ENCODE data around the gene CYP4V2. TPM values are rescaled to one million over a fixed set of nuclear protein-coding genes. Genes with fewer than 3 reads are reported as not detected.
"Not testable (repeated sequence)": the region's sequence is repeated elsewhere in the genome, so short reads cannot be mapped to it uniquely, and the experiment has no call there.

CYP4V2 gene
- total RNA-seq, 1 donor from 2014 or later = 7.2 TPM

DNA sequence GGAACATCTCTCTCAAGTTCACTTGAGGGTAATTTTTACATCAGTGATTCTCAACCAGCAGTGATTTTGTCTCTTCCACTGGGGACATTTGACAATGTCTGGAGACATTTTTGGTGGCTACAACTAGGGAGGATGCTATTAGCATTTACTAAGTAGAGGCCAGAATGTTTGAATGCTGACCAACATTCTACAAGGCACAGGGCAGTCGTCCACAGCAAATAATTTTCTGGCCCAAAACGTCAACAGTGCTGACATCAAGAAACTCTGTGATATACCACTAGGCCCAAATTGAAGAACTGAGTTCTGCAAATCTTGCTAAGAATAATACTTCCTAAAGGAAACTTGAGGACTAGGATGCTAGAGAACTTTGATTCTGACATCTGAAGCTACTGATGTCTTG, 43.0 kb downstream of the CYP4V2 start:
- no peak for DNase-seq

DNA sequence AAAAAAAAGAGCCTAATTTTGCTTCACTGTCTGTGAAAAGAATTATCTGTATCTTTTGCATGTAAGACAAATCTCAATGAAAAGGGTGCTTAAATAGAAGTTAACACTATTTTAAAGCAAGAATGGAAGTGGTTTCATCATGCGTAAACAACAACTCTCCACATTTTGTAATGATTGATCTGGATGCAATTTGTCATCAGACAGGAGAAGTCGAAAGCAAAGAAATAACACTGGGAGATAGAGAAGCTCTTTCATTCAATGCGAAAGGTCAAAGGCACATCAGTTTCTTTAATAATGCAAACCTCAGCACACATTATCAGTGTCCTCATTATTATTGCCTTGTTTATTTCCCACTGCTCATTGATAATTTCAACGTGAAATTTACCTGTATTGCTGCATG, 44.8 kb downstream of the CYP4V2 start:
- no peak for DNase-seq

DNA sequence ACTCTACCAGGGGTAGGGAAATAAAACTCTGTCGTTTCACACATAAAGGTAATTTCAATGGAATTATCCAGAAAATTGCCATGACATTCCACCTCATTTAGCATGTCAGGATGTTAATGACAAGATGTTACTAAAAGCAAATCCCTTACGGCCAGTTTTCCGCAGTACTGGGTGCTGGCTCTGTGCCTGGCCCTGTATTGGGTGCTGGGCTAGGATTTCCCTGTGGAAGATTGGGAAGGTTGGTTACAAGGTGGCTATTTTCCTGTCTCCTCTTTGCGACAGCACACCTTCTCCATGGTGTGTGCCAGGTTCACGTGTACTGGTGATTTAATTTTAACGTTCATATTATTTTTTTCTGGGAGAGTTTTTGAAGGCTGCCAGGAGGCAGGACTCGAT, 49.1 kb downstream of the CYP4V2 start:
- no peak for DNase-seq

DNA sequence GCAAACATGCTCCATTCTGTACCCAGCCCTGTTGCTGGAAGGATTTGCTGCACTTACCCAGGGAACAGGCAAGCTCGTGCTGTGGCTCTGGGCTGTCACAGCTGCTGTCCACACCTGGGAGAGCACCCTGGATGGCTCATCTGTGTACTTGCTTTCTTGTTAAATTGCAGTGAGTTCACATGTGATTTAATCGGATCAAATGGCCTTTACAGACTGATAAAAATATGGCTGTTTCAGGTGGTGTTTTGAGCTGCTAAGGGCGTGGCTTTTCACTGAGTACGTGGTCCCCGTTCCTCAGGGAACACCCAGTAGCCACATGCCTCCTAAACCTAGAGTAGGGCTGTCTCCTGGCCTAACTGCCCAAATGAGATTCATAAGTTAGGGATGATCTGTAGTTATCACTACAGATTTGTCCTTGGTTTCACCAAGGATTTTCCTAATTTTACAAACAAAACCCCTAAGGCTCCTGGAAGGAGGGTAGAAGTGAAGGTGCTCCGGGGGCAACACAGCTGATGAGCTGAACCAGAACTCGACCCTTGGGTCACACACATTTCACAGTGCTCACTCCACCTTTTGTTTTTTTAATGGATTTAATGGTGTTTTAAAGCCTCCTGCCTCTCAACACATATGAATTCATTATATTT, 49.6 kb downstream of the CYP4V2 start:
- no peak for DNase-seq

DNA sequence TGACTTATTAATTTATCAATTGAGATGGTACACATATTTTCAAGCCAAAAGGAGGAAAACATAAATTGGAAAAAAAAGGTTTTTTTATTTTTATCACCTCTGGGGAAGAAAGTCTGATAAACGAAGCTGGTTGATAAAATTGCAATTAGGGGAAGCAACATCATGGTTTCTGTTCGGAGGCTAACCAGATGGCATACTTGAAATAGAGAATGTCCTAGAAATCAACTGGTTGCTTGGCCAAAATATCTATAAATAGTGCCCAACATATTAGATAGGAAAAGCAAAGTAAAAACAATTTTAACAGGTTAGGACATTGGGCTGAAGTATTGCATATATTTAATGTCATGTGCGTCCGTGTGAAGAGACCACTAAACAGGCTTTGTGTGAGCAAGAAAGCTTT, 50.2 kb downstream of the CYP4V2 start:
- DNase-seq = no peak

DNA sequence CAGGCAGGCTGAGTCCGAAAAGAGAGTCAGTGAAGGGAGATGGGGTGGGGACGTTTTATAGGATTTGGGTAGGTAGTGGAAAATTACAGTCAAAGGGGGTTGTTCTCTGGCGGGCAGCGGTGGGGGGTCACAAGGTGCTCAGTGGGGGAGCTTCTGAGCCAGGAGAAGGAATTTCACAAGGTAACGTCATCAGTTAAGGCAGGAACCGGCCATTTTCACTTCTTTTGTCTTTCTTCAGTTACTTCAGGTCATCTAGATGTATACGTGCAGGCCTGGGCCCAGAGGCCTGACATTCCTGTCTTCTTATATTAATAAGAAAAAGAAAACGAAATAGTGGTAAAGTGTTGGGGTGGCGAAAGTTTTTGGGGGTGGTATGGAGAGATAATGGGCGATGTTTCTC, 50.7 kb downstream of the CYP4V2 start:
- not testable (repeated sequence) for DNase-seq

DNA sequence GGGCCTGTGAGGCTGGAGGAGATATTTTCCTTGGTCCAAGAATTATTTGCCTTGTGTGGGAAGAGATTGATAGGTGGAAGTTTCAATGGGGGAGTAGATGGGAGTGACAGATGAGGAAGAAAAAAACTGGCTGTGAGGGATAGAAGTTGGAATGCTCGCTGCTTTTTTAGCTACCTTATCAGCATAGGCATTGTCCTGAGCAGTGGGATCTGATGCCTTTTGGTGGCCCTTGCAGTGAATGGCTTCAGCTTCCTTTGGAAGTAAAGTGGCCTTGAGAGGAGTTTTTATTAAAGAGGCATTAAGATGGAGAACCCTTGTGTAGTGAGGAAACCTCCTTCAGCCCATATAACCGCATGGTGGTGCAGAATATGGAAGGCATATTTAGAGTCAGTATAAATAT, 52.0 kb downstream of the CYP4V2 start:
- no peak for DNase-seq

DNA sequence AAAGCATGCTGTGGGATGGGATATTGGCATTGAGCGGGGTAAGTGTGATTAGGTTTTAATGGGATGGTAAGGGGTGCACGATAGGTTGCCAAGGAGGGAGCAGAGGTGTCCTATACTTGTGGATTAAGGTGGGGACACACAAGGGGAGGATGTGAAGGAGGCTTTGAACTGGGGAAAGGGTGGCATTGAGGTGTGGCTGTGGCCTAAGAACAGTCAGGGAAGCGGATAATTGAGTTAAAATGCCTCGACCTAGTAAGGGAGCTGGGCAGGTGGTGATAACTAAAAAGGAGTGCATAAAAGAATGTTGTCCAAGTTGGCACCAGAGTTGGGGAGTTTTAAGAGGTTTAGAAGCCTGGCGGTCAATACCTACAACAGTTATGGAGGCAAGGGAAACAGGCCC, 53.5 kb downstream of the CYP4V2 start:
- no peak for DNase-seq

DNA sequence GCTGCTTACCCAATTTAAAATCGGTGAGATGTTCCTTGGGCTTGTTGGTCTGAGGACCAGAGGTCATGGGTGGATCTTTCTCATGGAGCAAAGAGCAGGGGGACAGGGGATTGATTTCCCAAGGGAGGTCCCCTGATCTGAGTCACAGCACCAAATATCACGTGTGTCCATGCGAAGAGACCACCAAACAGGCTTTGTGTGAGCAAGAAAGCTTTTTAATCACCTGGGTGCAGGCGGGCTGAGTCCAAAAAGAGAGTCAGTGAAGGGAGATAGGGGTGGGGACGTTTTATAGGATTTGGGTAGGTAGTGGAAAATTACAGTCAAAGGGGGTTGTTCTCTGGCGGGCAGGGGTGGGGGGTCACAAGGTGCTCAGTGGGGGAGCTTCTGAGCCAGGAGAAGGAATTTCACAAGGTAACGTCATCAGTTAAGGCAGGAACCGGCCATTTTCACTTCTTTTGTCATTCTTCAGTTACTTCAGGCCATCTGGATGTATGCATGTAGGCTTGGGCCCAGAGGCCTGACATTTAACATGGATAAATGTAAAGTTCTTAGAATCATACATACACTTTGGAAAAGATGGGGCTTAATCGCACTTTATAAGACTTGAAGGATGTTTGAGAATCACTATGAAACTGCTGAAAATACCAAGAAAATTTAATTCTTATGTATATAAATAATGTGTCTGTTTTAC, 55.8 kb downstream of the CYP4V2 start:
- not testable (repeated sequence) for DNase-seq

DNA sequence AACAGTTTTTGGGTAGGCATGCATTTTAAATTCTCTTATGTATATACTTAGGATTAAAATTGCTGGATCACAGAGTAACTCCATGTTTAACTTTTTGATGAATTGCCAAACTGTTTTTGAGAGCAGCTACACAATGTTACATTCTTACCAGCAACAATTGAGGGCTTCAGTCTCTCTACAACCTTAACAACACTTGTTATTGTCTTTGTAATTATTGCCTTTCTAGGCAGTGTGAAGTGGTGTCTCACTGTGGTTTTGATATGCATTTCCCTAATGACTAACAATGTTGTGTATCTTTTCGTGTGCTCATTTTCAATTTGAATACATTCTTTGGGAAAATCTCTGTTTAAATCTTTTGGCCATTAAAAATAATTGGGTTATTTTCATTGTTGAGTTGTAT, 57.3 kb downstream of the CYP4V2 start:
- no peak for DNase-seq

DNA sequence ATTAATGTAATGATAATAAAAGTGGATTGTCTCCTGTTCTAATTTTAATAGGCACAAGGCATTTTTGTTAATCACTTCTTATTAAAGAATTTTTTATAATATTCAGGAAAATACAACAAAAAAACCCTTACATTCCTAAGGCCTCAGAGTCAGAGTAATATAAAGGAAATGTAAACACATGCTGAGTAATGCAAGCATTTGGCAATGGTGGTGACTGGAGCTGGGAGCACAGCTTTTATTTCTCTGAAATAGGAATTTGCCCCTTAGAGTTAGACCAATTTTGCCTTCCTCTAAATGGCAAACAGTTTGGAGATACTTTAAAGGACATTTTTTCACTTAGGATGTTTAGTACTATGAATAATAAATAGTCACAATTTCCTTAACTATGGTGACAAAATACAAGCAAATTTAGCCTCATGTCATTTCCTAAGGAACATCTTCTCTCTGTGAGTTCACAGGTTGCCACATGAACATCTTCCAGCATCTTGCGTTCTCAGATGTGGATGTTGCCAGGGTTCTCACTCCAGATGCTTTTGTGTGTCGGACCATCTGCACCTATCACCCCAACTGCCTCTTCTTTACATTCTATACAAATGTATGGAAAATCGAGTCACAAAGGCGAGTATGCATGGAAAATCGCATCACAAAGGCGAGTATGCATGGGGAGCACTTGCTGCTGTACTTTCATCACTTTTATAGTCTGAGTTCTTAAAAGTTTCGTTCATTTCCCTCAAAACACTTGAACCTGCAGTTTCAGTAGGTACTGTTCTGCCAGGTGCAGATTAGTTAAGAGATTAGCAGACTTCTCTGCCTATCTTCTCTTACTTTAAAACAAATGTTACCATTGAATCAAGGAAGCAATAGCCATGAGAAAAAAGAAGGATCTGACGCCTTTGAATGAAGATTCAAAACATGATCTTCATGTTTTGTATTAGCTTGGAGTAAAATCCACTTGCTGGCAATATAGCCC, 58.7 kb downstream of the CYP4V2 start:
- DNase-seq = no peak

DNA sequence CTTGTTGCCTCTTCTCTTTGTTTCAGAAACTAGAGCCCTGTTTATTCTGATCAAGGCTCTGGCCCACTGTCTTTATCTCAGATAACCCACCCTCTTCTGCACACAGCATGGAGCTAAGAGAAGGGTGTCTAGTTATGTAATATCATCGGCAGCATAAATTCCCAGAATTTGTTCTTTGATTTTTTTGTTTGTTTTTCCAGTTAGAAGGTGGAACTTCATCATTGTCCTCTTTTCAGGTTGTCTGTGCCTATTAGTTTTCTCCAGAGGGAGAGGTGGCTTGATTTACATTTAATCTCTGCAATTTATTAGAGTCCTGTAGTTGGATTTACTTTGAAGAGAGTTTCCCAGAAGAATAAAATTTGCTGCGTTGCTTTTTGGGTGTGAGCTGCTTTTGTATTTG, 59.4 kb downstream of the CYP4V2 start:
- no peak for DNase-seq

DNA sequence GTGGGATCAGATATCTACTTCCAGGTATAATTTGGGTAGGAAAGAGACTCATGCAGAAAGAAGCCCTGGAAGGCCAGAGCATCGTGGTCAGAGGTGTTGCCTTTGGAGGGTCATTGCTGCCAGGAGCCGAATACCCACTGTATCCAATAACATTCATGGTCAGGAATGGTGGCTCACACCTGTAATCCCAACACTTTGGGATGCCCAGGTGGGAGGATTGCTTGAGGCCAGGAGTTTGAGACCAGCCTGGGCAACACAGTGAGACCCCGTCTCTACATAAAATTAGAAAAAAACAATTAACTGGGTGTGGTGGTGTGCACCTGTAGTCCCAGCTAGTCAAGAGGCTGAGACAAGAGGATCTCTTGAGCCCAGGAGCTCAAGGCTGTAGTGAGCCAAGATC, 63.8 kb downstream of the CYP4V2 start:
- DNase-seq = no peak

DNA sequence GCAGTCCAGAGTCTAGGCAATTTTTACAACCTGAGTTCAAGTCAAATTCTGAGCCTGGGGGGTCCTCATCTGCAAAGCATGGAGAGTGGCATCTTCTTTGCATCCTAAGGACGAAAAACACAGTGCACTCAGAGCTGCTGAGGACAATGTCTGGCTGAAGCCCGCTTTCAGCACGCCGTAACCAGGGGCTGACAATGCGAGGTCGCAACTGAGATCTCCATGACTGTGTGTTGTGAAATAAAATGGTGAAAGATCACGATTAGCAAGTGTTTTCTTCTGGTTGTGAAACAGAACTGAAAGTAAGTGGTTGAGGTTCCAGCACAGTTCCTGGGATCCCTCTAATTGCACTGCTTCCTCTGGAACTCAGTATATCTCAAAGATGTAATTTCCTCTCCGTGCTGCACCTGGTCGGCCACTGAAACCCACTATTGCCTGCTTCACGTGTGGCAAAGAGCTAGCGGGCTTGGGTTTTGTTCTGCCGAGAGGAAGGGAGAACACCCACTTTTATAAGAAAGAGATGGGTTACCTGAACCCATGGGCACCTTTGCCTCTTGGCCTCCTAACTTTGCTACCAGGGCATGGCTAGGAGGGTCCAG, 66.9 kb downstream of the CYP4V2 start:
- DNase-seq = no peak

DNA sequence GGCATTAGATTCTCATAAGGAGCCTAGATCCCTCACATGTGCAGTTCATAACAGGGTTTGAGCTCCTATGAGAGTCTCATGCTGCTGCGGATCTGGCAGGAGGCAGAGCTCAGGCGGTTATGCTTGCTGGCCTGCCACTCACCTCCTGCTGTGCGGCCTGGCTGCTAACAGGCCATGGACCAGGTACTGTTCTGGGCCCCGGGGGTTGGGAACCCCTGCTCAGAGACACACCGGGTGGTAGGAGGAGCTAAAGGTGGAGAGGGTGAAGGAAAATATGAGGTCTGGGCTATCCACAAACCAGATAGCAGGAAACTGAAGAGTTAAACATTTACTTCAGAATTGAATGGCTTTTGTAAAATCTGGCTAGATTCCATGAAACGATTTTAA, 68.7 kb downstream of the CYP4V2 start:
- no peak for DNase-seq

Other genes with a start within 250 kb of the CYP4V2 start
- gene TLR3, start 122.4 kb upstream of the CYP4V2 start, total RNA-seq = 1.9 TPM
- 38.8 TPM for gene FAM149A, start 86.9 kb upstream of the CYP4V2 start, total RNA-seq
- 0.62 TPM for gene KLKB1, start 35.9 kb downstream of the CYP4V2 start, total RNA-seq
- gene F11, start 74.6 kb downstream of the CYP4V2 start, total RNA-seq = not detected

All from occipital lobe (tissue), 2 donors.